BLaER1 (cell line): Measurements from ENCODE around the gene EXOSC10.
"Not testable (repeated sequence)": the region's sequence is repeated elsewhere in the genome, so short reads cannot be mapped to it uniquely, and the experiment has no call there.

Experiments
- H3K27ac ChIP-seq: shearing (Covaris generic); formaldehyde crosslinking; 2 replicates; pipeline ENCODE4 v1.8.1; 2022
- H3K27me3 ChIP-seq: shearing (Covaris generic); formaldehyde crosslinking; 2 replicates; pipeline ENCODE4 v1.8.1; 2022
- H3K36me3 ChIP-seq: shearing (Covaris generic); formaldehyde crosslinking; 2 replicates; pipeline ENCODE4 v1.8.1; 2022
- H3K4me1 ChIP-seq: shearing (Covaris generic); formaldehyde crosslinking; 2 replicates; pipeline ENCODE4 v1.8.1; 2022
- H3K4me2 ChIP-seq: shearing (Covaris generic); formaldehyde crosslinking; 2 replicates; pipeline ENCODE4 v1.8.1; 2022
- H3K4me3 ChIP-seq: shearing (Covaris generic); formaldehyde crosslinking; 2 replicates; pipeline ENCODE4 v1.8.1; 2022
- H3K9ac ChIP-seq: shearing (Covaris generic); formaldehyde crosslinking; 2 replicates; pipeline ENCODE4 v1.8.1; 2022
- H3K9me3 ChIP-seq: shearing (Covaris generic); formaldehyde crosslinking; 2 replicates; pipeline ENCODE4 v1.8.1; 2022
- H4K20me1 ChIP-seq: shearing (Covaris generic); formaldehyde crosslinking; 2 replicates; pipeline ENCODE4 v1.8.1; 2022
- Cebpa-rat ChIP-seq: shearing (Covaris generic); IDR thresholded peaks from 2 replicates; pipeline ENCODE4 v1.8.1; 2022

The EXOSC10 gene

DNA sequence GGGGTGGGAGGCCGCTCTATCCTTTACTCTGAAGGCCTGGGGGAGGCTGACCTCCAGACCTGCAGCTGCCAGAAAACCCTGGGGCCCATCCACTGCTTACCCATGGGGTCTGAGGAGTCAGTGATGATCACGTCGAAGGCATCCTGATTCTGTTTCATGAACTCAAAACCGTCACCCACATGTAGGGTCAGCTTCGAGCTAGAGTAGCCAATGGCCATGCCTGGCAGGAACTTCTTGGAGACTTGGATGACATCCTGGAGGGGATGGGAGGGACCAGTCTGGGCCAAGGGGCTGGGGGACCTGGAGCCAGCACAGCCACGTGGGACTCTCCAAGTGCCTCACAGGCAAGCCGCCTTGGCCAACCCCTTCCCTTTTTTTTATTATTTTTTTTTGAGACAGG lies 43.2 kb downstream of the EXOSC10 start:
- no peak overlapping the region for H3K27ac ChIP-seq
- no peak for TF ChIP-seq Cebpa-rat
- peaks cover 43% of the 10 kb centered on the region for H4K20me1 ChIP-seq
- no peaks in the 10 kb centered on the region for H3K9me3 ChIP-seq
- H3K4me3 ChIP-seq, result no peak overlapping the region
- no peak overlapping the region for H3K9ac ChIP-seq
- peaks cover 55% of the 10 kb centered on the region for H3K36me3 ChIP-seq
- no peak overlapping the region for H3K4me2 ChIP-seq
- peaks cover 41% of the 10 kb centered on the region for H3K4me1 ChIP-seq
- no peaks in the 10 kb centered on the region for H3K27me3 ChIP-seq

DNA sequence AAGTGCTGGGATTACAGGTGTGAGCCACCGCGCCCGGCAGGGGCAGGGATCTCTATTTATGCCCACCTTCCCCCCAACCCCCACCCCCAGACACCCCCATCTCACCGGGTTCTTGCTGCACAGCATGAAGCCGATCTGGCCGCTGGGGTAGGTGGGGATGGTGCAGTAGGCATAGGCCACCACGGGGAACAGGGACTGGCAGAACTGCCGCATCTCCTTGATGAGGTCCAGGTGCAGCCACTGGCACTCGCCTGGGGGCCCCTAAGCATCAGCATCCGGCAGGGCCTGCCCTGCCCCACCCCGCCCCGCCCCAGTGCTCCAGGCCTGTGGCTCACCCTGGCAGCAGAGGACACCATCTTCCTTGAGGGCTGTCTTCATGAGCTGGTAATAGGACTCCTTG lies 44.0 kb downstream of the EXOSC10 start:
- Histone ChIP-seq H4K20me1 (peaks cover 43% of the 10 kb centered on the region), H3K4me3 (no peak overlapping the region), H3K36me3 (peaks cover 55% of the 10 kb centered on the region), H3K4me2 (no peak overlapping the region), H3K27ac (no peak overlapping the region), H3K9me3 (no peaks in the 10 kb centered on the region), H3K9ac (no peak overlapping the region), H3K4me1 (peaks cover 32% of the 10 kb centered on the region), H3K27me3 (no peaks in the 10 kb centered on the region)
- TF ChIP-seq Cebpa-rat, result no peak

DNA sequence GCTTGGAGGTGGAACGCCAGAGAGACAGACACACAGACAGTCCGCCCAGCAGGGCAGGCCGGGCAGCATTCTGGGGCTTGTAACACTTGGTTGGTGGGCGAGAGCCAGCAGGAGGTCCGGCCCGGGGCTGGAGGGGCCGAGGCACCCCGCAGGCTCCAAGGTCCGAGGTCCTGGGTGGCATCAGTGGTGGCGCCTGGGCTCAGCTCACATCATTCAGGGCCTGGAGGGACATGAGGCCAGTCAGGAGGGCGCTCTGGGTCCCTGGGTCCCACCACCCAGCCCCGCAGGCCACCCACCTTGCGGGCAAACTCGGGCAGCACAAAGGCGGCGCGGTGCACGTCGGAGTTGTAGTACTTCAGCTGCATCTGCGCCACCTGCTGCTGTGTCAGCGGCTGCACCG lies 45.0 kb downstream of the EXOSC10 start:
- H3K4me1 ChIP-seq, result peaks cover 31% of the 10 kb centered on the region
- no peak overlapping the region for H3K9ac ChIP-seq
- H3K9me3 ChIP-seq, result no peaks in the 10 kb centered on the region
- no peak overlapping the region for H3K4me3 ChIP-seq
- H3K27ac ChIP-seq, result no peak overlapping the region
- H3K27me3 ChIP-seq, result no peaks in the 10 kb centered on the region
- no peak overlapping the region for H3K4me2 ChIP-seq
- peaks cover 55% of the 10 kb centered on the region for H3K36me3 ChIP-seq
- TF ChIP-seq Cebpa-rat, result no peak
- peaks cover 43% of the 10 kb centered on the region for H4K20me1 ChIP-seq

DNA sequence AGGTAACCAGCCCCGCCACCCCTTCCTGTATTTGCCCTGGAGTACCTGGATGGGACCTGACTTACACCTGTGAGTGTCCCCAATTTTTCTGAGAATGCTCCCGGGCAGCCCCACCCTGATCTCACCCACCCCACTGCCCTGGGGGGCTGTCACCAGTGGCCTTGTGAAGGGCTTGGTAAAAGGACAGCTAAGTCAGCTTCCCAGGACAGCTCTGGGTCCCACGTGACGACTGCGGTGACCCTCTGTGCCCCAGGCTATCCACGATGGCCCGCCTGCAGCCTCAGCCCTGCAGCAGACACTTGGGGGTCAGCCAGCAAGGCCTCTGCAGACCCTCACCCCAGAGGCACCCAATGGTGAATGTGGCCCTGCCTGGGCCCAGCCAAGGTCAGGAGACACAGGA lies 45.5 kb downstream of the EXOSC10 start:
- H3K9me3 ChIP-seq, result no peaks in the 10 kb centered on the region
- peaks cover 31% of the 10 kb centered on the region for H3K4me1 ChIP-seq
- peaks cover 43% of the 10 kb centered on the region for H4K20me1 ChIP-seq
- TF ChIP-seq Cebpa-rat, result no peak
- H3K4me2 ChIP-seq, result no peak overlapping the region
- H3K36me3 ChIP-seq, result peaks cover 55% of the 10 kb centered on the region
- no peaks in the 10 kb centered on the region for H3K27me3 ChIP-seq
- no peak overlapping the region for H3K4me3 ChIP-seq
- no peak overlapping the region for H3K27ac ChIP-seq
- H3K9ac ChIP-seq, result no peak overlapping the region

DNA sequence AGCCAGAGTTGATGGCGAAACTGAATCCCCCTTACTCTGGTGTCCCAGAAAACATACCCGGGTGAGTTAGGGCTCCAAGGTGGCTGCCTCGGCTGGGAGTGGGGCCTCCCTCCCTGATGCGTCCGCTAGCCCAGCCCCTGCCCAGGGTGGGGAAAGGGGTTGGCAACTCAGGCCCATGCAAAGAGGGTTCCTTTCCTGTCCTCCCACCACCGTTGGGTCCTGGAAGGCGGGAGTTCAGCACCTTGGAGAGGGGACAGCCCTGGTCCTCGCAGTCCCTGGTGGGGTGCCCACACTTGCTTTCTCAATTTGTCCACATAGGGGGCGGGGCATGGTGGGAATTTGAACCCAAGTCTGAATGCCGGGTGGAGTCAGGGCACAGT lies 45.9 kb downstream of the EXOSC10 start:
- H3K27ac ChIP-seq, result no peak overlapping the region
- no peak for TF ChIP-seq Cebpa-rat
- H3K4me2 ChIP-seq, result peak overlapping the region; percentile 27
- H3K4me1 ChIP-seq, result peaks cover 27% of the 10 kb centered on the region
- H3K27me3 ChIP-seq, result no peaks in the 10 kb centered on the region
- no peak overlapping the region for H3K4me3 ChIP-seq
- no peak overlapping the region for H3K9ac ChIP-seq
- H4K20me1 ChIP-seq, result peaks cover 43% of the 10 kb centered on the region
- peaks cover 53% of the 10 kb centered on the region for H3K36me3 ChIP-seq
- H3K9me3 ChIP-seq, result no peaks in the 10 kb centered on the region

DNA sequence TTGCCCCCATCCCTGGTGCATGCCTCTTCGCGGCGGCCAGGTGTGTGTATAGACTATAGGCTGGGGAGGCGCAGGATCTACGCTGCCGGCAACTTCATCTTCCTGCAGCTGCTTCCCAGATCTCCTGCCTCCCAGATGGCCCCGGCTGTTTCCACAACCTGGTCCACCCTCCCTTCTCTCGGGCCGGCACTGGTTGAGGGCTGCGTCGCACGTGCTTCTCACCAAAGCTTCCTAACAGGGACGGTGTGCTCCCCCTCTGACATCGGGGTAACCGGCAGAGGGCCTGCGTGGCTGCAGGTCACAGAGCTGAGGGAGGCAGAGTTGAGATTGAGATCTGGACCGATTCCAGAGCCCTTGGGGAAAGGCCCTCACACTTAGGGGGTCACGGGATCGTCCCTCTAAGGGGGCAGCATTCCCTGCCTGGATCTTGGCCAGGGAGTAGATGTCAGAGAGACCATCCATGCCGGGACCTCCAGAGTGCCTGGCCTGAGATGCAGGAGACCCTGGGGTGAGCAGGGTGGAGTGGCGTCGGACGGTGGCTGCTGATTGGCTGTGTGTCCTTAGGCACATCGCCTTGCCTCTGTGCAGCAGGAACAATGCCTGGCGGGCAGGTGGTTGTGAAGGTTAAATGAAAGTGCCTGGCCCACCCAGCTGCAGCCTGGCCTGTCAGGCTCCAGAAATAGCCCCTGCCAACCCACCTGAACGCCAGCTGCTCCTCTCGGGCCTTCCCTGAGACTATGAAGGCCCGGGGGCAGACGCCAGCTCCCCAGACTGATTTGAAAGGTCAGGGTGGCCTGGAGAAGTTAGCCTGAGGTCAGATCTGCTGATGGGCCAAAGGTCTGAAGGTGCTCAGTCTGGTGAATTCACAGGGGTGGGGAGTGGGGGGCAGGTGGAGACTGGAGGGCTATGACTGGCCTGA lies 46.6 kb downstream of the EXOSC10 start:
- Histone ChIP-seq H3K4me3 (no peak overlapping the region), H3K4me2 (peak overlapping the region; percentile 27), H3K9me3 (no peaks in the 10 kb centered on the region), H3K27ac (no peak overlapping the region), H4K20me1 (peaks cover 43% of the 10 kb centered on the region), H3K9ac (no peak overlapping the region), H3K27me3 (no peaks in the 10 kb centered on the region), H3K36me3 (peaks cover 47% of the 10 kb centered on the region), H3K4me1 (peaks cover 21% of the 10 kb centered on the region)
- TF ChIP-seq Cebpa-rat, result no peak

DNA sequence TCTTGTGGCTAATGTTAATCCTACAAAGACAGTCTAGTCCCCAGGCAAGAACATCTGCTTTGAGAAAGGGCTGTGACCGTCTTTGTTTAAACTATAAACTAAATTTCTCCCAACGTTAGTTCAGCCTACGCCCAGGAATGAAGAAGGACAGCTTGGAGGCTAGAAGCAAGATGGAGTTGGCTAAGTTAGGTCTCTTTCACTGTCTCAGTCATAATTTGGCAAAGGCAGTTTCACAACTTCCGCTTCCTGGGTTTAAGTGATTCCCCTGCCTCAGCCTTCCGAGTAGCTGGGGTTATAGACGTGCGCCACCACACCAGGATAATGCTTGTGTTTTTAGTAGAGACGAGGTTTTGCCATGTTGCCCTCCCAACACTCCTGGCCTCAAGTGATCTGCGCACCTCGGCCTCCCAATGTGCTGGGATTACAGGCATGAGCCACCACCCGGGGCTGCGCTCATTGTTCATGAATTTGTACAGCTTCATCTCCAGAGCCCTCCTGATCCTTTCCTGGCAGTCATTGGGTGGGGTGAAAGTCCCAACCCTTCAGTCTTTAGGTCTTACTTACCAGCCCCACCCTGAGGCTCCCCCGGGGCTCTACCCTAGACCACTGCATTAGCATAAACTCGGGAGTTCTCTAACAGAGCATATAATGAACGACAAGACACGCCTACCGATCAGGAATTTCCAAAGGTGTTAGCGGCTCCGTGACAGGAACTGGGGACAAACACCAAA lies 47.7 kb downstream of the EXOSC10 start:
- Histone ChIP-seq H3K4me1 (peaks cover 13% of the 10 kb centered on the region), H3K27ac (no peak overlapping the region), H3K27me3 (no peaks in the 10 kb centered on the region), H3K36me3 (peaks cover 35% of the 10 kb centered on the region), H3K4me2 (no peak overlapping the region), H4K20me1 (peaks cover 37% of the 10 kb centered on the region), H3K9me3 (no peaks in the 10 kb centered on the region), H3K9ac (no peak overlapping the region), H3K4me3 (no peak overlapping the region)
- TF ChIP-seq Cebpa-rat, result no peak

DNA sequence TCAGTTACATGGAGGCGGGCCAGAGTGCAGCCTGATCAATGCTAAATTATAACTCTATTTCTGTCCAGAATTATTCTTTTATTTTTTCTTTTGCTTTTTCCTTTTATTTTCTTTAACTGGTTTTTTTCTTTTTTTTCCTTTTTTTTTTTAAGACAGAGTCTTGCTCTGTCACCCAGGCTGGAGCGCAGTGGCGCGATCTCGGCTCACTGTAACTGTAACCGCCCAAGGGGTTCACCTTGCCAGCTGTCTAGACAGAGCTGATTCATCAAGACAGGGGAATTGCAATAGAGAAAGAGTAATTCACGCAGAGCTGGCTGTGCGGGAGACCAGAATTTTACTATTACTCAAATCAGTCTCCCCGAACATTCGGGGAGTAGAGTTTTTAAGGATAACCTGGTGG lies 48.5 kb downstream of the EXOSC10 start:
- H3K9me3 ChIP-seq, H3K4me2 ChIP-seq, H3K9ac ChIP-seq, H3K4me3 ChIP-seq, H3K27ac ChIP-seq, H3K27me3 ChIP-seq: not testable (repeated sequence)
- Histone ChIP-seq H3K4me1 (peaks cover 13% of the 10 kb centered on the region), H4K20me1 (peaks cover 29% of the 10 kb centered on the region), H3K36me3 (peaks cover 27% of the 10 kb centered on the region)

DNA sequence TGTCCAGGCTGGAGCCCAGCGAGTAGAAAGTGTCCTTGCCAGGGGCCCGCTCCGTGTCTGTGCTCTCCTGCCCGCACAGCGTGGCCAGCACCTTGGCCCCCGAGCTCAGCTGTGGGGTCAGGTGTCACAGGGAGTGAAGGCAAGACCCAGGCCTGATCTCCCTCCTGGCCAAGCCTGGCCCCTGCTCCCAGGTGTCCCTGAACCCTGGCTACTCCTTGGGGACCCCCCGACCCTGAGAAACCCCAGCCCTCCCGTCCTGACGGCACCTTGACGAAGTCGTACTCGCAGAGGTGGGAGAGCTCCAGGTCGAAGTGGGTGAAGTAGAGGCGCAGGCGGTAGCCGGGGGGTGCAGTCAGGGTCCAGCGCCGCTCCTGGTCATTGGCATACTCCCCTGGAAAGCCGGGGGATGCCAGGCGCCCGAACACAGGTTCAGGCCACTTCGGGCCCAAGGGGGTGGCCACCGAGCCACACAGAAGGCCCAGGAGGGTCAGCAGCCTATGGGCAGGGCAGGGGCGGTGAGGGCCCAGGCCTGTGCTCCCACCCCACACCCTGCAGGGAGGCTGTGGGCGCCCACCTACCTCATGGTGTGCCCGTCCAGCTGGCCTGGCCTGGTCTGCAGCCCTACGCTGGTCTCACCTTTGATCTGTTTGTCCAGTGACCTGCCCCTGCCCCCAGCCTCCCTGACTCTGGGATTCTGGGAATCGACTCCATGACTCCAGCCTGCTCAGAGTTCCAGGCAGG lies 52.9 kb downstream of the EXOSC10 start, which contains the start of gene MASP2:
Gene MASP2 (minus strand): TSS at position 615 of the 741 bp plus-strand sequence. CDS start 32 bp downstream, at position 583.
- no peak for TF ChIP-seq Cebpa-rat
- no peak within 1 kb of the TSS for H3K27ac ChIP-seq
- H3K36me3 ChIP-seq, result no peaks in the 10 kb centered on the region
- no peak within 1 kb of the TSS for H3K4me2 ChIP-seq
- no peak within 1 kb of the TSS for H3K4me3 ChIP-seq
- H4K20me1 ChIP-seq, result no peaks in the 10 kb centered on the region
- no peaks in the 10 kb centered on the region for H3K27me3 ChIP-seq
- H3K9me3 ChIP-seq, result no peaks in the 10 kb centered on the region
- no peaks in the 10 kb centered on the region for H3K4me1 ChIP-seq
- H3K9ac ChIP-seq, result no peak within 1 kb of the TSS

DNA sequence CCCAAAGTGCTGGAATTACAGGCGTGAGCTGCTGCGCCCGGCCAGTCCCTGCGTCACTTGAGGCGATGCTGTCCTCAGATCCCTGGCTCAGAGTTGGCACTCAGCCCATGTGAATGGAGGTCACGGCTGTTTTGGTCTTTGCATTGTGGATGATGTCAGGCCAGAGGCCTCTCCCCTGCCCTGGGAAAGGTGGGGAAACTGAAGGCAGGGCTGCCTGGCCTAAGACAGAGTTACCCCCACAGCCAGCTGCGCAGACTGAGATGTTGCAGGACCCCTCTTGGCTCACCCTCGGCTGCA lies 53.5 kb downstream of the EXOSC10 start:
- no peaks in the 10 kb centered on the region for H3K4me1 ChIP-seq
- no peaks in the 10 kb centered on the region for H3K36me3 ChIP-seq
- H3K9ac ChIP-seq, result no peak overlapping the region
- H4K20me1 ChIP-seq, result no peaks in the 10 kb centered on the region
- no peaks in the 10 kb centered on the region for H3K27me3 ChIP-seq
- H3K4me2 ChIP-seq, result no peak overlapping the region
- H3K4me3 ChIP-seq, result no peak overlapping the region
- no peaks in the 10 kb centered on the region for H3K9me3 ChIP-seq
- no peak for TF ChIP-seq Cebpa-rat
- H3K27ac ChIP-seq, result no peak overlapping the region
